Stimulated activated CD4-positive, alpha-beta T cell treated with anti-CD3 and anti-CD28 coated beads, Interleukin-4, amount 100 ng/mL, for 24 hours (primary cell): ENCODE results near the gene DSC2.
"Not testable (repeated sequence)": the region's sequence is repeated elsewhere in the genome, so short reads cannot be mapped to it uniquely, and the experiment has no call there.

Source experiments
- DNase-seq: peaks from one replicate; pipeline ENCODE4 v3.0.0-alpha.2; 2020

DSC2 gene

DNA sequence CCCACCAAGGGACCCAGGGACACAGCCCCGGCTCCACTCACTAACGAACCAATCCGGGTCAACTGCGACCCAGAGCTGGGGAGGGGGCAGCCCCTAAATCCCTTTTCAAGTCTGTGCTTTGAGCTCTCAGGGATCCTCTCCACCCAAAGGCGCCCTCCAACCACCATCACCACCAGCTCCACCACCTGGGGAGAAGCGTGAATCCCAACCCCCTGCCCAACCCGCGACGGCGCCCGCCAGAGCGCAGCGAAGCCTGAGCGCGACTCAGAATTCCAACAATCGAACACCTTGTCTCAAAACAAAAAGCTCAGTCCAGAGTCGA lies 60.2 kb downstream of the DSC2 start:
- no peak for DNase-seq

DNA sequence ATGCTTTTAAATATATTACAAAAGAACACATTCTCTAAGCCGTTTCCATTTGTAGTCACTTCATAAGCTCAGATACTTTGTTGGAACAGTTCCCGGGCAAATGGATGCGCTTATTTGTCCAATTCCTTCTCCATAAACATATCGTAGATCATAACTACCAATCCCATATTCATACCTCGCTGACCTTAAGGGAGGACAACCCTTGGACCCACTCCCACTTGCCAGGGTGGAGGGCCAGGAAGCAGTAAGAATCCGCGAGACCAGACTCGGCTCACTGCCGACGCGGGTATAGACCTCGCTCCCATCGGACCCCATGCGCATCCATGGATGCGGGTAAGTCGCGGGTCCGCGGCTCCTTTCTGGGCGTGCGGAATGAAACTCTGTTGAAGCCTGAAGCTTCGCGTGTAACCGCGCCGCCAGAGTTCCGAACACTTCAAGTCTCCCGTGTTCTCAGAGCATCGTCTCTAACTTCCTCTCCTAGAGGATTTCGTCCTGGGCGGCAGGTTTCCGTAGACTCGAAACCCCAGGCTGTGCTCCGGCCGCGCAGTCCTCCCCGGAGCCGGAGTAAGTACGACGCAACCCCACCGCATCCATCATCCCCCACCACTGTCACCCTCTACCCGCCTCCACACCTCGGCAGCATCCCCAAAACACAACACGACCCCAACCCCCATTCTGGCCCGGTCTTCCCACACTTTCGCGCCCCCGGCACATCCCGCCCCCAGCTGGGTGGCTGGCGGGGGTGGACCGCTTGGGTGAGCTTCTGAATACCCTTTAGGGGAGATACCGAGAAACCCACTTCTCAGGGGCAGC lies 60.7 kb downstream of the DSC2 start:
- no peak for DNase-seq

GRCh38 chr18:31040686-31041270 lies 61.4 kb downstream of the DSC2 start:
- DNase-seq = no peak

DNA sequence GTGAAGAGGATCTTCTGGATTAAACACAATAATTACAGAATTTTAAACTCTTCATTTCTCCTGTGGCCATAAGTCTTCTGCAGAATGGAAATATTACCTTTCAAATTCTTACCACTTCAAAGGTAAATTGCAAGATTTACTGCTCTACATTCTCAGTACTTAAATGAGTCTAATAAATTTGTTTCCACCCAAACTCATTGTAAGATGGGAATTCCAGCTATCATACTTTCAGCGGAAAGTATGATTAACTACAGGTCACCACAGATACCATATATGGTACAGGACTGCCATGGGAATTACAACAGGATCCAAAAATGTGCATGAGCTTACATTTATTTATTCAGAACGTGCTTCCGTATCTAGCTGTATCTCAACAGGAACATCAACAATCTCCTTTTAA lies 62.8 kb downstream of the DSC2 start:
- no peak for DNase-seq

- not testable (repeated sequence) for DNase-seq
These were observed 64.5 kb downstream of the DSC2 start for GRCh38 chr18:31037686-31038085.

GRCh38 chr18:31034541-31034940 lies 67.7 kb downstream of the DSC2 start:
- no peak for DNase-seq

DNA sequence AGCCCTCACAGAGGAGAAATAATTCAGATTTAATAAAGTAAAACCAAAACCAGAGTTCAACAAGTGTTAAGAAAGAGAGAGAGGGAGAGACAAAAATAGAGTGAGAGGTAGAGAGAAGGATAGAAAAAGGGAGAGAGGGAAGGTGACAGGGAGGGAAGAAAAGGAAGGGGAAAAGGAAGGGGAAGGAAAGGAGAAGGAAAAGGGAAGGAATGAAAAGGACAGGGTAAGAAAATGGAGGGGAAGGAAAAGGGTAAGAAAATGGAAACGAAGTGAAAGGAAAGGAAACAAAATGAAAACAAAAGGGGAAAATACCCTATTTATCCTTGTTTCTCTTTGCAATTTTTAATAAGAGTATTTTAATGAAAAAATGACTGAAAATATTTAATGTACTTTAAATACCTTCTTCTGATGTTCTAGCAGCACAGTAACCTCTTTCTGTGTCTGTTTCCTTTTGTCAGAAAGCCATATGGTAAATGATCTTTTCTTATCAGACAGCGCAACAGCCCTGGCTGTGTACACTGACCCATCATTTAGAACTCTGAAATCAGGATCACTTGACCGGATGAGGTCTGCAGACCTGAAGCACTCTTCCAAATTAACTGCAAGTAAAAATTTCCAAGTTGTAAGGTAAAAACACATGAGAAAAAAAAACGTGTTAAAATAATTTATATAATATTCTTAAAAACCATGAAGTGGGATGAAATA lies 71.5 kb downstream of the DSC2 start:
- no peak for DNase-seq

DNA sequence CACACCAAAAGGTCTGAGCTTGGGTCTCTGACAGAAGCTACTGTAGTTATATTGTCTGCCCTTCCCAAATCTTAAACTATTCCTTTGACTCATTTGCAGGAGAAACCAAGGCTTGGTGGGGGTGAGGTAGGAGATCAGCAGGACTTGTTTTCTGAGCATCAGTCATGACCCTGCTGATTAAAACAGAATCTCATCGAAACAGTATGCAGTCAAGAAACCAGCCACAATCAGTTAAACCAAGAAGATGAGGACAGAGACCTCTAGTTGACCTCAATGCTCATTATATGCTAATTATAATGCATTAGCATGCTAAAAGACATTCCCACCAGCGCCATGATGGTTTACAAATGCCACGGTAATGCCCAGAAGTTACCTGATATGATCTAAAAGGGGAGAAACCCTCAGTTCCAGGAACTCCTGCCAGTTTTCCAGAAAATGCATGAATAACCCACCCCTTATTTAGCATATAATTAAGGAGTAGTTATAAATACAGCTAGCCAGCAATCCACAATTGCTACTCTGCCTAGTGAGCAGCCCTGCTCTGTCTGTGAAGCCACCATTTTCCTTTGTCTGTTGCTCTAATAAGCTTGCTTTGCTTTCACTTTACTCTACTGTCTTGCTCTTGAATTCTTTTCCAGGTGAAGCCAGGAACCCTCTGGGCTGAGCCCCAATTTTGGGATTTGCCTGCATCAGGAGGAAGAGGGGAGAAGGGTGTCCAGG lies 86.3 kb downstream of the DSC2 start:
- DNase-seq = no peak

GRCh38 chr18:31011455-31011854 lies 90.8 kb downstream of the DSC2 start:
- not testable (repeated sequence) for DNase-seq

DNA sequence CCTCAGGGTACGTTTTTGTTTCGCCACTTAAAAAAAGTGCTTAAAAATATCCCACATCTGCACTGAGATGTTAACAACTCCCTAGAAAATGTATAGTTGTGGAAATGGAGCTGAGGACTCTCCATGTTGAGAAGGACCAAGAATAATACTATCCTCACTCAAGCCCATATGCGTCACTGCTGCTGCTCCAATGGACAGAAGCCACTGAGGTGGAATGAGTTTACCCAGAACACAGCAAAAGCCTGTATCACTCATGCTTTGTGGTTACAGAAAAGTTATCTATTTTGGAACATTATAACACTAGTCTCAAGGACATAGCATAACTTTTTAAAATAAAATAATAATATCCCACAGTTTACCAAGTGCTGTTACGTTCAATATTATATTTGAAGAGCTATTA lies 91.6 kb downstream of the DSC2 start:
- no peak for DNase-seq
